Ishikawa (cell line): Measurements from ENCODE around the gene VTA1.

Experiments used
- CEBPB ChIP-seq: IDR thresholded peaks from 2 replicates; pipeline ENCODE4 v1.6.1; 2012
- CREB1 ChIP-seq: IDR thresholded peaks from 2 replicates; pipeline ENCODE4 v1.6.1; 2012; ENCODE audit warnings: low read depth
- EGR1 ChIP-seq: IDR thresholded peaks from 2 replicates; pipeline ENCODE4 v1.6.1; 2012
- EP300 ChIP-seq: IDR thresholded peaks from 2 replicates; pipeline ENCODE4 v1.6.1; 2012; ENCODE audit warnings: borderline replicate concordance
- FOXM1 ChIP-seq: IDR thresholded peaks from 2 replicates; pipeline ENCODE4 v1.6.1; 2012; ENCODE audit warnings: low read depth, borderline replicate concordance
- MAX ChIP-seq: IDR thresholded peaks from 2 replicates; pipeline ENCODE4 v1.6.1; 2012
- NFIC ChIP-seq: IDR thresholded peaks from 2 replicates; pipeline ENCODE4 v1.6.1; 2012
- RAD21 ChIP-seq: IDR thresholded peaks from 2 replicates; pipeline ENCODE4 v1.6.1; 2012; ENCODE audit warnings: low read depth
- REST ChIP-seq: IDR thresholded peaks from 2 replicates; pipeline ENCODE4 v1.6.1; 2012; ENCODE audit warnings: low read depth, mild to moderate bottlenecking
- TAF1 ChIP-seq: IDR thresholded peaks from 2 replicates; pipeline ENCODE4 v1.6.1; 2012; ENCODE audit warnings: low read depth, mild to moderate bottlenecking
- TCF12 ChIP-seq: IDR thresholded peaks from 2 replicates; pipeline ENCODE4 v1.6.1; 2012; ENCODE audit warnings: low read depth
- TEAD4 ChIP-seq: IDR thresholded peaks from 2 replicates; pipeline ENCODE4 v1.6.1; 2012
- USF1 ChIP-seq: IDR thresholded peaks from 2 replicates; pipeline ENCODE4 v1.6.1; 2012
- YY1 ChIP-seq: IDR thresholded peaks from 2 replicates; pipeline ENCODE4 v1.6.1; 2012; ENCODE audit warnings: low read depth
- ZBTB7A ChIP-seq: IDR thresholded peaks from 2 replicates; pipeline ENCODE4 v1.6.1; 2012; ENCODE audit warnings: low read depth

VTA1 gene

GRCh38 chr6:142271476-142271875, 124.4 kb downstream of the VTA1 start:
- no peak for TF ChIP-seq TCF12
- TF ChIP-seq ZBTB7A: no peak
- no peak for TF ChIP-seq RAD21
- TF ChIP-seq FOXM1: no peak
- no peak for TF ChIP-seq CEBPB
- no peak for TF ChIP-seq YY1
- no peak for TF ChIP-seq MAX
- no peak for TF ChIP-seq EGR1
- no peak for TF ChIP-seq TEAD4
- no peak for TF ChIP-seq NFIC
- TF ChIP-seq REST: no peak
- TF ChIP-seq TAF1: no peak
- TF ChIP-seq CREB1: no peak
- no peak for TF ChIP-seq EP300
- TF ChIP-seq USF1: no peak
